AML-193 (cell line): ENCODE measurements around the gene BCL7A.

Experiments
- DNase-seq, 2 experiments: peaks; one replicate each; lab custom pipeline; 2025; lab: John Stamatoyannopoulos, UW

BCL7A gene

GRCh38 chr12:122001466-122002209 is 20.0 kb upstream of the BCL7A start:
- DNase-seq, result no peak

GRCh38 chr12:122003651-122004611 is 17.8 kb upstream of the BCL7A start:
- no peak for DNase-seq

DNA sequence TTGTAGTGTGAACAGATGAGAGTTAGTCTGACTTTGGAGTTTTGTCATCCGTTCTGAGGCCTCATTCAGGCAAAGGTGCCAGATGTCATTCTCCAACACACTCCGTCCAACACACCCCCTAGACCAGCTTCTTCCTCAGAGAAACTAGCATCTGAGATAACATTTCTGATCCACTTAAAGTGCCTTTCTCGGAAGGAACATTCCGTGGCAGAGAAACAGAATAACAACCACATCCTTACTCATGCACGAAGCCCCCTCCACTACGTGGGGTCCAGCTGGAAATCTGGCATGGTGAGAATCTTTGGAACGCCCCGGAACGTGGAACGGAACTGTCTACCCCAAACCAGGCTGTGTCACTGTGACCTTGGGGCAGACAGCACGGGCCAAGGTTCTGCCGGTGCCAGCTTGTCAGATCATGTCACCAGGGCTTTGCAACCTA is 17.0 kb upstream of the BCL7A start:
- DNase-seq, result no peak

GRCh38 chr12:122005252-122005776 is 16.4 kb upstream of the BCL7A start:
- no peak for DNase-seq

DNA sequence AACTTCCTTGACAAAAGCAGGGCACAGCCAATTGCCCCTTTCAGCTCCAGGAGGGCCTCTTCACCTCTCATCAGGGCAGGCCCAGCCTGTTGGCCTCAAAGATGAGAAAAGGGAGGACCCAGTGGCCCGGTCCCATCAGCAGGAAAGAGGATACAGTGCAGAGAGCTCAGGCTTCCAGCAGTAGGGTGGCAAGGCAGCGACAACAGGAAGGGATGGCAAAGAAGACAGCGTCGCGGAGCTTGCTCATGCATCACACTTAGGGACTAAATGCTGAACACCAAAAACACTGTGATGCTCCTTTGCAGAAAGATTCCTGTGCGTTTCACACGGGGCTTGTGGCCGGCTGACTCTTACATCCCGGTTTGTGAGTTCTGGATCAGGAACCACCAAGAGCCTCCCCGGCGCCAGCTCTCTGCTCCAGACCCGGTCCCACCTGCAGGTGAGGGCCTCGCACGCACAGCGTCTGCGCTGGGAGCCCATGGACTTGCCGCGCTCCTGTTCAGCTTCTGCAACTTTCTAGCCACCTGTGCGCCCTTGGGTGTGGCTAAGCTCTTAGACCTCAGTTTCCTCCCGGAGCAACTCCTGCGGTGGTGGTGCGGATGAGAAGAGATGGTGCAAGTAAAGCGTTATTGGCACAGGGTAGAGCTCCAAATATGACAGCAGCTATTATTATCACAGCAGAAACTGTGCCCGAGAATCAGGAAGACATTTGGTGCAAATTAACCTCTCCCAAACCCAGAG is 15.3 kb upstream of the BCL7A start:
- no peak for DNase-seq

DNA sequence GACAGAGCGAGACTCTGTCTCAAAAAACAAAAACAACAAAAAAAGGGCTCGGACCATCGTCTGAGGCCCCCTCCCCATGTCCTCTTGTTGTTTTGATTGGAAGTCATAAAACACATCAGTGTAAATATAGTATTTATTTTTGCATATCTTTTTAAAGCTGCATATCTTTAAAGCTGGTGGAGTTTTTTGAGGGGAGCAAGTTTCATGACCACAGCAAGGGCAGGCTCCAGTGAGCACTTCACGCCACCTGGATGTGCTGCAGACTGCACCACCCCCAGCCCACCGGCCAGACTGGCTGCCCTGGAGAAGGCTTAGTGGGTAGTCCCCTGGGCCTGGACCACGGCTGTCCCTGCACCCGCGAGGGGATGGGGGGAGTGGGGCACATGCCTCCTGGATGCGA is 11.9 kb upstream of the BCL7A start:
- DNase-seq, result no peak

- no peak for DNase-seq
Measured at GRCh38 chr12:122012184-122012583, 9.5 kb upstream of the BCL7A start.

DNA sequence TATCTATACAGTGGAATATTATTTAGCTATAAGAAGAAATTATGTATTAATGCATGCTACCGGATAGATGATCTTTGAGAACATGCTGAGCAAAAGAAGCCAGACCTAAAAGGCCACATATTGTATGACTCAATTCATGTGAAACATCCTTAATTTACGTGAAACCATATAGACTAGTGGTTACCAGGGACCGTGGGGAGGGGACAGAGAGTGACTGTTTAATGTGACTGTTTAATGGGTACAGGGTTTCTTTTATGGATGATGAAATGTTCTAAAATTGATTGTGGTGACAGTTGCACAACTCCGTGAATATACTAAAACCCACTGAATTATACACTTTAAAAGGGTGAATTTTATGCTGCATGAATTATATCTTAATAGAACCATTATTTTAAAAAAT is 8.5 kb upstream of the BCL7A start:
- DNase-seq, result peak in 1 of 2 experiments; percentile 11

GRCh38 chr12:122013791-122014590 is 7.7 kb upstream of the BCL7A start:
- no peak for DNase-seq

DNA sequence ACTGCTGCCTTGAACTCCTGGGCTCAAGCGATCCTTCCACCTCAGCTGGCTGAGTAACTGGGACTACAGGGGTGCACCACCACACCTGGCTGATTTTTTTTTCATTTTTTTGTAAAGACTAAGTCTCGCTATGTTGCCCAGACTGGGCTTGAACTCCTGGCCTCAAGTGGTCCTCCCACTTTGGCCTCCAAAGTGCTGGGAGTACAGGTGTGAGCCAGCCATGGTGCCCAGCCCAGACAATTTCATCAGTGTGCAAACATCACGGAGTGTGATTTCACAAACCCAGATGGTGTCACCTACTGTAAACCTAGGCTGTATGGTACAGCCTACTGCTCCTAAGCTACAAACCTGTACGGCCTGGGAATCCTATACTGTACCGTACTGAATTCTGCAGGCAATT is 6.9 kb upstream of the BCL7A start:
- no peak for DNase-seq

DNA sequence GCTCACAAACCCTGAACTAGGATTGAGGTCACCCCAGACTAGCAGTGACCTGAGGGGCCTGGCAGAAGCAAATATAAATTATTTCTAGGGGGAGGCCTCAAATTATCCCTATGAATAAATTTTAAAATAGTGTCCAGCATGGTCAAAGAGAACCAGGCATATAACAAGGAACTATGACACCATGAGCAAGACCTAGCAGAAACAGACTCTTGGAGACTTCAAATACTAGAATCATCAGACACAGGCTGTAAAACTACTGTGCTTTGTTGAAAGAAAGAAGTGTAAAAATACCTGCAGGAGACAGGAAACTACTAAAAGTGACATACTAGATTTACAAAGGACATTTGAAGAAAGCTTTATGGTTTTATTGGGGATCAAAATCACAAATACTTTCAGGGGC is 3.2 kb upstream of the BCL7A start:
- no peak for DNase-seq

GRCh38 chr12:122018937-122019336 is 2.7 kb upstream of the BCL7A start:
- DNase-seq, result no peak

DNA sequence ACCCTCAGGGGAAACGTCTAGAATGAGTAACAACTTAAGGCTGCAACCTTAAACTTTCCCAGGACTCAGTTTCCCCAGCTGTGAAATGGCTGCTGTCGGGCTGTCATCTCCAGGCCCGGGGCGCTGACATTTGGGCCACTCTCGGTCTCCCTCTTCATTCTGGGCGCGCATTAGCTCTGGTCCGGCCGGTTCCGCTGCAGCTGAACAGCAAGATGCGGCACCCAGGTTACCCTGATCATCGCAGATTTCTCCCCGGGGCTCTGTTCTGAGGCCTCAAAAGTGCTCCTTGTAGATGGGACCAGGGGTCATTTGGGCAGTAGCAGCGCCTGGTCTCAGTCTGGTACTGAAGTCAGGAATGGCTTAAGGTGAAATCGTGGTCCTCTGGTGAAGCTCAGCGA is 890 bp upstream of the BCL7A start:
- no peak for DNase-seq

DNA sequence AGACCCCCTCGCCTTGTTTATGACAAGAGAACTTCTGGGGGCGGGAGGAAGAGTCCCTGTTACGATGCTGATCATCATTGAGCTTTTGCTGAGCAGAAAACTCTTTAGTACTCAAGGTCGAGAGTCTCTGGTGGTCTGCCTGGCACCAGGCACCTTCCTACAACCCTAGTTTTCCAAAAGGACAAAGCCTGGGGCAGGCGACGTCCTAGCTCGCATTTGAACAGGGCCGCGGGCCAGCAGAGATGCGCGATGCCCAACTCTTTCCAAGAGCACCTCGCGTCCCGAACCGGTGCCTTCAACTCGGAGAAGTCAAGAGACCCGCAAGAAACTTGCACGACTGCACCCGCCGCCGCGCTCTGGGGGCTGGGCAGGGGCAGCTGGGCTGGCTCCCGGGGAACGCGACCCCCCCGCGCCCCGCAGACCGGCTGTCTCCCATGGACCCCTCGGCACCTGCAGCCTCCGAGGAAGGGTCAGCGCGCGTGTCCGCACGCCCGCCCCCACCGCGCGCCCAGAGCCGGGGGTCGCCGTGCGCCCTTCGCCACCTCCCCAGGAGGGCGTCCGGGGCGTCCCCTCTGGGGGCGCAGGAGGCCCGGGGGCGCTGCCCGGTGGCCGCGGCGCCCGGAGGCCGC is 377 bp upstream of the BCL7A start:
- DNase-seq, result no peak

DNA sequence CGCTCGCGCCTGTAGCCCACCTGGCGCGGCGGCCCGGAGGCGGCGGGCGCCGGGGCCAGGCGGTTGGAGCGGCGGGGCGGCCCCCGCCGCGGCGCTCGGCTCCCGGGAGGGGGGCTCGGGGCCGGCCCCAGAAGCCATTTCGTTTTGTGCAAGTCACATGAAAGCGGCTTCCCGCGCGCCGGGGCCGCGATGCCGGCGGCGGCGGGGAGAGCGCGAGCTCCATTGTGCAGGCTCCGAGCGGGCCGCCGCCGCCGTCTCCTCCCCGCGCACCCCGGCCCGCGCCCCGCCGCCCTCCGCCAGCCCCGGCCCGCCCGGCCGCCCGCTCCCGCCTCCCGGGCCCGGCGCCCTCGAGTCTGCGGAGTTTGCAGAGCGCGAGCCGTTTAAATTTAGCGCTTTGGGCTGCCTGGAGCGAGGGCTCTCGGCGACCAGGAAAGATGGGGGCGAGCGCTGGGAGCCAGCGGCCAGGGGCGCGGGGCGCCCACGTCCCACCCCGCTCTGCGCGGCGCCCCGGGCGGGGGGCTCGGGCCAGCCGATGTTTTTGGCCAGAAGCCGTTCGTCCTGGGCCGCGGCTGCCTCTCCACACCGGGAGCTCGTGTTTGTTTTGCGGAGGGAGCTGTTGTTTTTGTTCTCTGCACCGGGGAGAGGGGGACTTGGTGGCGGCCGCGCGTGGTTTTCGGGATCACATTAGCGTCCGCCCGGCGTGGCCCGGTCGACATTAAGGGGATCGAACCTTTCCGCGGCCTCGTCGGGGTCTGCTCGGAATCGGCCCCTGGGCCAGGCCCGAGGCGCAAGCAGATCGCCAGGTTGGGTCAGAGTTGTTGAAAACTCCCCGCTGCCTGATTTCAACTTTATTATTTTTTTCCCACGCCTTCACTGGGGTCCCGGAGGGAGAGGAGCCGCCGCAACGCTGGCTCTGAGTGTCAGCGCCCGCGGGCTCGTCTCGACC is 982 bp downstream of the BCL7A start:
- no peak for DNase-seq

GRCh38 chr12:122023339-122024131 is 1.9 kb downstream of the BCL7A start:
- DNase-seq, result no peak

DNA sequence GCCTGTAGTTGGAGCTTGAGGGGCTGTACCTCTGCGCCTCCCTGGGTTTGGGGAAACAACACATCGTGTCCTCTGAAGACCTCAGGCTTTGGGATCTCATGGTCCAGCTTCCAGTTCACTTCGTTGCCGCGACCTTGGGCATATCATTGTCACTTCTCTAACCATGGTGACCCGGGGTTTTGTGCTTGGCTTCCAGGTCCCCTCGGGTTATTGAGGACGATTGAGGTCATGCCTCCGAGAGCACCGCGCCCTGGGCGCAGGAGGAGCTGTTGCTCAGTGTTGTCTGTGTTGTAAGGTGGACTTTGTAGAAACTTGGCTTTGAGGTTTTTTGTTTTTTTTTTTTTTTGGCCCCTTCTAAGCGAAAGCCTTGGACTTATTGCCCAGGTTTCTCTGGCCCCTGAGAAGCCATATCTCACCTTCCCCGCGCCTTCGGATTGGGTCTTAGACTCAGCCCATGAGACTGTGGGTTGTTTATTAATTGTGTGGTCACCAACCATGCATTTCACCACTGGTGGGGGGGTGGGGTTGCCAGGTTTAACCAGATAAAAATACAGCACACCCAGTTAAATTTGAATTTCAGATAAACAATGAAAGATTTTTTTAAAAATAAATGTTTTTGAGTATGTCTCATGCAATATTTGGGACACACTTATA is 2.6 kb downstream of the BCL7A start:
- DNase-seq, result no peak

GRCh38 chr12:122026706-122027333 is 5.1 kb downstream of the BCL7A start:
- DNase-seq, result no peak
